ENCODE measurements around the gene PTPRT.
"Not testable (repeated sequence)": the region's sequence is repeated elsewhere in the genome, so short reads cannot be mapped to it uniquely, and the experiment has no call there.

PTPRT gene

DNA sequence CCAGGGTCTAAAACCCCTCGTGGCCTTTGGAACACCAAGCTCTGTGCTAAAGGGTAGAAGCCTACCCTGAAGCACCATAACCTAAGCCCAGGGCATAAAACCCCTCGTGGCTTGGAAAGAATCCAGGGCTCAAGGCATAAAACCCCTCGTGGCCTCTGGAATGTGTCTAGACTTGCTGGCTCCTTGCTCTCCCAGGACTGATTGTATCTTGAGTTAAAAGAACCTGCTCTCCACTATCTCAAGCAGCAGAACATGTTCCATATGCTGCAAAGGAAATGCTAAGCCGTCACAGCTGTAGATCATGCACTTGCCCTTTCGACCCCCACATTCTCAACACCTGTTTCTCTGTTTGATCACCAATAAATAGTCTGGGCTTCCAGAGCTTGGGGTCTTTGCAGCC lies 288.9 kb downstream of the PTPRT start:
- not testable (repeated sequence) for DNase-seq

DNA sequence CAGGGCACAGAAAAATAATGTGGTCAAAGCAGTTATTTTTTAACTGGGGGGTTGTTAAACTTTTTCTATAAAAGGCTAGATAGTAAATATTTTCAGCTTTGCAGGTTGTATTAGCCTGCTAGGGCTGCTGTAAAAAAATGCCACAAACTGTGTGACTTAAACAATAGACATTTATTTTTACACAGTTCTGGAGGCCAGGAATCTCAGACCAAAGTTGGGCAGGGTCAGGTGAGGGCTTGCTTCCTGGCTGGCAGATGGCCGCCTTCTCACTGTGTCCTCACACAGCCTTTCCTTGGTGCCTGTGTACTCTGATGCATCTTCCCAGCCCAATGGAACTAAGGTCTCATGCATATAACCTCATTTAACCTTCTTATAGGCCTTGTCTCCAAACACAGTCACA lies 294.7 kb downstream of the PTPRT start:
- DNase-seq = no peak

DNA sequence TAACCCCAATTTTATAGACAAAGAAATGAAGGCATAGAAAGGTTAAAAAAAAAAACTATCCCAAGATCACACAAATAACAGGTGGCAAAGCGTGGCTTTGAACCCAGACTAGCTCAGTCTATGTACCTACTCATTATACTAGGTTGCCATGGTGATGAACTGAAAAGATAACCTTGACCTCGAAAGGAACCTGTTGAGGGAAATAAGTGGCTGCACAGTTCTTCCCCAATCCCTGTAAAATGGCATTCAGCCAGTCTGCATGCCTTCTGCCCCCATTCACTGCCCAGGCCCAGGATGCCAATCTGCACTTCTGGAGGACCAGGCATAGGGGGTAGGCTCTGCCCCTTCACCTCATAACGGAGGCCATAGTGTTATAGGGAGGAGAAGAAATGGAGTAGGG lies 295.2 kb downstream of the PTPRT start:
- no peak for DNase-seq

DNA sequence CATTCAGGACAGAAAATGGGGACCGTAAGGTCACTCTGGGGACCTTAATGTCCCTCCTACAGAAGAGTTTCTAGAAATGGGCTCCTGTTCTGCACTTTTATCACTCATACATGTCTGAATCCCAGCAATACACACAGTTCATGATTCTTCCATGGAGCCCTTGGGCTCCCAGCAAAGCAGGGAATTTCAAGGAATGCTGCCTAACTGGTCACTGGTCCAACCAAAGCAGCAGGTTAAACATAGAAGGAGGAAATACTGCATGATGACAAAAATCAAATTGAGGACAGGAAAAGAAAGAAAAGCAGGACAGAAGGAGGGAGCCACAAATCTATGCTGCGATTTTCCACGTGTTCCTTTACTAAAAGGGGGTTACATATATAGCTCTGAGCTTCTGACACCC lies 300.2 kb downstream of the PTPRT start:
- DNase-seq = no peak

DNA sequence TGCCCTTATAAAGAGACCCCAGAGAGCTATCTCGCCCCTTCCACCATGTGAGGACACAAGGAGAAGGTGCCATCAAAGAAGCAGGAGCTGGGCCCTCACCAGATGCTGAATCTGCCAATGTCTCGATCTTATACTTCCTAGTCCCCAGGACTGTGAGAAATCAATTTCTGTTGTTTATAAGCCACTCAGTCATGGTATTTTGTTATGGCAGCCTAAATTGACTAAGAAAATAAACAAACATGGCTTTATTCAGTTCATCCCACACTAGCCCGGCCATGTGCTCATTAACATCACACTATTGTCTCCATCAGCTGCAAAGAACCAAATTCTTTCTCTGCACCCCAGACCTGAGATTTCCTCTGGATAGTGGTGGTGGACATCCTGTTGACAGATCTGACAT lies 302.4 kb downstream of the PTPRT start:
- no peak for DNase-seq

DNA sequence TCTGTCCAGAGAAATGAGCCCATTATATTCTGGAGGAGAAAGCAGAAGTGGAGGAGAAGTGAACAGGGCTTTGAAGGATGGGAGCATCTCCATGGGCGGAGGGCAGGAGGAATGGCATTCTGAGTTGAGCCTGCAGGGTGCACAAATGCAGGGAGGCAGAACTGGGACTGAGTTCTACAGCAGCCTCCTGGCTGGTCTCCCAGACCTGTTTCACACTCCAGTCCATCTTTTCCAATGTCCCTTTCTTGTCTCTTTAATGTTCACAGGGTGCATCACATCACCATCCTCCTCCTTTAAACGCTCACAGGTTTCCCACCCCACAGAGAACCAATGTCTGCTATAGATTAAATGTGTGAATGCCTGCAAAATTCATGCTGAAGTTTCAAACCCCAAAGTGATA lies 302.9 kb downstream of the PTPRT start:
- no peak for DNase-seq

DNA sequence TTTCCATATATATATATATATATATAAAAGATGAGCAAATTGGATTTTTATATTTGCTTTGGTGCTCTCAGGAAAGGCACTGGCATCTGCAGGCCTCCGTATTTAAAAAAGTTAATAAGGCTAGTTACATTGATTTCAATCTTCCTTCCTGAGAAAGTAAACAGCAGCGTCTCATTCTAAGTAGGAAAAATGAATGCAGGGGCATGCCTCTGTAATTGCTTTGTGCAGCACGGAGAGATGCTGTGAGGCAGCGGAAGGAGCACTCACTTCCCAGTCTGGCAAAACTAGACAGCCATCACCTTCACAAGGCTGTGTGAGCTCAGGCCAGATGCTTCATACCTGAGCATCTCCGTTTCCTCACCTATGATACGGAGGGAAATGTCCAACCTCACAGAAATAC lies 303.7 kb downstream of the PTPRT start:
- no peak for DNase-seq

DNA sequence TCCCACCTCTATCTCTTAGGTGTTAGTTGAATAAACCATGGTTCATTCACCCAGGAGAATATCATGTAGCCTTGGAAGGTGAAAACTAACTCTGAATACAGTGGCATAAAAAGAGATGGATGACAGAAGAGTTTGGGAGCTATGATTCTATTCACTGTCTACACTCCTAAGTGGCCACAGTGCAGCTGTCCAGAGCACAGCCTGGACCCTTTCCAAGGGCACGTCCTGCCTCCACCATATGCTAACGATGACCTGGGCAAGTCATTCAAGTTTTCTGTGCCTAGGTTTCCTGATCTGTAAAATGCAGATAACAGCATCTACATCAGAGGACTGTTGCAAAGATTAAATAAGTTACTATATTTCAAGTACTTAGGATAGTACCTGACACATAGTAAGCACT lies 314.1 kb downstream of the PTPRT start:
- no peak for DNase-seq

DNA sequence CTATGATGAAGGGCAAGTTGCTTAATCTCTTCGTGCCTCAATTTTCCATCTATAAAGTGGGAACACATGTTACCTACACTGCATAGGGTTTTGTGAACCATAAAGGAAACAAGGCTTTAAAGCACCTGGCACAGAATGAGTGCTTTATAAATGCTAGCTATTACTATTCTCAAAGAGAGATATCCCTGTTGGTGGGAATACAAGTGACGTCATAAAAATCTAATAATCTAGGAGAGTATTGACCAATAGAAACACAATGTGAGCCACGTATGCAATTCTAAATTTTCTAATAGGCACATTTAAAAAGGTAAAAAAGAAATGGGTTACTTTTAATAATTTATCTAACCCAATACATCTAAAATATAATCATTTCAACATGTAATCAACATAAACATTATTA lies 316.4 kb downstream of the PTPRT start:
- DNase-seq = no peak

DNA sequence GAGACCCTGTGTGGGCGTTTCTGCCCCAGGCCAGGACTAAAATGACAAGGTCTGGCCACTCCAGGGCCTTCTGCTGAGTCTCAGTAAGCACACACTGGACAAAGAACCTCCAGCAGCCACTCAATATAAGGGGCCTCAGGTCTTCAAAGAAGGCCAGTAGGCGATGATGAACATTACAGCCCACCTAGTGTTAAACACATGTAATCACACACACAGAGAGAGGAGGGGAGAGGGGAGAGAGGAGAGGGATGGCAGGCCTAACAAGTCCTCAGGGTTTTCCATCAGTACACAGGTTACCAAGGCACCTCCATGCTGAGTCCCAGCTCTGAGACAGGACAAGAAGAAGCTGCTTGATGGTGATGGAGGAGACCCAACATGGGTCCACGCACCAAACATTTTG lies 325.6 kb downstream of the PTPRT start:
- DNase-seq = no peak

DNA sequence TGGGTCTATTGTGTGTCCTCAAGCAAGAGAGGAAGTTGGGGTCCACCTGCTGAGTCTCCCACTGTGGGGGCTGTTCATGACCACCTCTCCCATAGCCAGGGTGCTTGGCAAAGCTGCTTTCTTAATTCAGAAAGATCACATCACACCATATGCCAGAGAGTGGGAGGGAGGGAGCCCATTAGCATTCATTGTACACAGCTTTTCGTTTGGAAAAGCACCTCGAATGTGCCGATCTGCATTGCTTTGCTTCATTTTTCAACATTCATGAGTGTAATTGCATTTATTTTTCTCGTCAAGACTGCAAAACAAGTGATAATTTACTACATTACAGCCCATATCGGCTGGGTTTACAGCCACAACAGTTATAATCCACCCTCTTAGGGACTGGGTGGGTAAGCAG lies 327.3 kb downstream of the PTPRT start:
- no peak for DNase-seq

DNA sequence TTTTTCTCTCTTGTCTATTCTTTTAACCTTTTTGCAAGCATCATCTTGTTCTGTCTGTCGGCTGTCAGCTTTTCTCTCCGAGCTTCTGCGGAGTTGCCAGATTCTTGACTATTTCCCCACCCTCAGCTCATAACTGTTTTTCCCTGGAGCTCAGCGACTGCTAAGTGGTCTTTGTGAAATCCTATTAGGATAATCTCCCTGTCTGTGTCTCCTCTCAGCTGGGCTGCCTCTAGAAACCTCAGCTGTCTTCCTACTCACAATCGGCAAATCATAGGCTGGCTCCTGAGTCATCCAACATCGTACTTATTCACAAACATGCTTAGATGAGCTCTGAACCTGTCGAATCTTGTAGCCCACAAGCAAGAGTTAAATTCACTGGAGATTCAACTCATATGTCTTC lies 332.3 kb downstream of the PTPRT start:
- DNase-seq = no peak

DNA sequence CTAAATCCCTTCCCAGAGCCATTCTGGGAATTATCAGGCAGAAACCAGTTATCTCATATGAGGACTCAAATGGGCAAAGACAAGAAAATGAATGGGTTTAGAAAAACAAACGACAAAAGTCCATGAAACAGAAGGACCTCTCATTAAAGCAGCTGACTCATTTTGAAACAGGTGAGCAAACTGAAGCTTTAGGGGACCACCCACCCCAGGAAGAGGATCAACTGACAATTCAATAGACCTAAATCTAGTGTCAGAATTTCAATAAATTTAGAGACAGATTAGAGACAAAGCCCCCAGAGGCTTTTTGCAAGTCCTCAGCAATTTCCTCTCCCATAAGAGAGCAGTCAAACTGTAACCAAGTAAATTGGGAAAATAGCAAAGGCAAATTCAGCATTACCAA lies 333.8 kb downstream of the PTPRT start:
- DNase-seq = no peak

DNA sequence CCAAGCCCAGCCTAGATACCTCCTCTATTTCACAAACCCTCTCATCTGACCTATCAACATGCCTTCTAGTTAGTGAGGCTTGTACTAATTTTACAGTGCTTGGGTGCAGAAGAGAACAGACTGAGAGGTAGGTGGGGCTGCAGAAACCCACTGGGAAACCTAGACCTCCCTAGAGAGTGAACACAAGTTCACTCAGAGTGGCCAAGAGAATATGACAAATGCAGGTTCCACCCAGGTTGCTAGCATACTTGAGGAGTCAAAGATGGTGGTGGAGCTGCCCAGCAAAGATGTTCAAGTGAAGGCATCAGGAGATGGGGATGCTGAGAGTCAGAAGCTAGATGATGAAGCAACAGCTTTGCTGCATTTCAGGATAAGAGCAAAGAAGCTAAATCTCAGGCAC lies 337.0 kb downstream of the PTPRT start:
- DNase-seq = no peak

DNA sequence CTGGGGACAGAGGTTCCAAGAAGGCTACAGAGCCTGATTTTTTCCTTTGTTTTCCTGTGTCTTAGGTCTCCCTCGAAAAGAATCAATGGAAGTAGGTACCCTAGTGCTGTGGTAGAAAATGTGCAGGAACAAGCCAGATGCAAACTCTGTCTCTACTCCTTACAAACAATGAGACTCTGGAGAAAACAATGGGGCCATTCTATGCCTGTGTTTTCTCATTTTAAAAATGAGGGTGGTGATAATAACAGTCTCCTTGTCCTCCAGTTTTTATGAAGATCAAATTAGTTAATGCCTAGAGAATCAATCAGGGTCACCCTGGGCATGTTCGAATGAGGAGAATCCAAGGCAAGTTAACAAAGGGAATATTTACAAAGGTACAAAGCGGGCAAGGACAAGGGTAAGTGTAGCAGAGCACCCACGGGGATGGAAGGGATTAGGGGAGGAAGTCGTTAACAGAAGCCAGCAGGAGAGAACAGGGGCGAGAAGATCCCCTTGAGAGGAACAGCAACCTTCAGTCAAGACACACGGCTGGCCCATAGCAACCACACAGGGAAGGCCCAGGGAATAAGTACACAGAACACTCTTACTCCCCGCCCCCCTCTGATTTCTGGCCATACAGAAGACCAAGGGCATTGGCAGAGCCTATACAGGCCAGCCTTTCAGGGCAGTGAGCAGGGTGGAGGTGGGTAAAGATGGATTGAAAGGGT lies 342.8 kb downstream of the PTPRT start:
- DNase-seq = no peak

DNA sequence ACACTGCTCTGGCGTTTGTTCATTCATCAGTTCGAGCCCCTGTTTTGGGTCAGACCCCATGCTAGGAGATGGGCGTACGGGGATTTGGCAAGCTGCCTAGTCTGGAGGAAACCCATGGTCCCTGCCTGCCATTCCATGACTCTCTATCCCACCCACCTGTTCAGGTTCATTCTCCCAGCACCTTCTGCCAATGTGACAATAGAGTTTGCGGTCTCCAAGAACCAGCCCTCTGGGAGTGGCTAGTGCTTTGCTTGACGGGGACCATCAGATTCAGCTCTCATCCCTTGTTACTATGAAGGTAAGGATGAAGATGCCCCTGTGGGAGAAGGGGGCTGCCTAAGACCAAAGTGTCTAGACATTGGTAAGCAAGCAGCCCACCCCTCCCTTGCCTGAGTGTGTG lies 345.0 kb downstream of the PTPRT start:
- DNase-seq = no peak

DNA sequence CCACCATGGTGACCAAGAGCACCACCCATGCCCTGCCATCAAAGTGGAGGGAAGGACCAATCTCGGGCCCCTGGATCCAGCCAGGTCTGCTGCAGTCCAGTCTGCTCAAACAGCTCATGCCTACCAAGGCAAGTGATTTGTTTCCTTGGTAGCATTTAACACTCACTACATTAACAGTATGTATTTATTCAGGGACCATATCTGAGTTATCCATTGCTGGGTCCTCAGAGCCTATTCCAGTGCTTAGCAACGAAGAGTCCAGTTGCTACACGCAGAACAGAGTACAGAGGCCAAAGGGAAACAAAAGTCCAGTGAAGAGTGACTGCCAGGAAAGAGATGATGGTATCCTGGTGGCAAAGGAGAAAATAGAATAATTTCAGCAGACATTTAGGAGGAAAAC lies 352.2 kb downstream of the PTPRT start:
- no peak for DNase-seq

DNA sequence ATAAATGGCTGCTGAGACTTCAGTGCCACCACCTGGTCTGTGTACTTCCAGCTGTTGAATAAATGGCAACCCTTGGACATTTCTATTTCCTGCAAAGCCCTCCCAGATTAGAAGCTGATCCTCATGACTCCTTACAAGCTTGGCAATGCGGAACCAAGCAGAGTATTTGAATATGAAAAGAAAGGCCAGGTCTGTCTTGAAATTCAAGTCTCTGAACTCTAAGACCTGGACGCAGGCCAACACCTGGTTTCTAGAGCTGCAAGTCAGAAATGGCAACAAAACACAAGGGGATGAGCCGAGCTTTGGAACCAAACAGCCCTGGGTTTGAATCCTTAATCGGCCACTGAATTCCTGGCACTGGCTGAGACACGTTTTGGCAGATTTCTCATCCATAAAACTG lies 353.4 kb downstream of the PTPRT start:
- no peak for DNase-seq

DNA sequence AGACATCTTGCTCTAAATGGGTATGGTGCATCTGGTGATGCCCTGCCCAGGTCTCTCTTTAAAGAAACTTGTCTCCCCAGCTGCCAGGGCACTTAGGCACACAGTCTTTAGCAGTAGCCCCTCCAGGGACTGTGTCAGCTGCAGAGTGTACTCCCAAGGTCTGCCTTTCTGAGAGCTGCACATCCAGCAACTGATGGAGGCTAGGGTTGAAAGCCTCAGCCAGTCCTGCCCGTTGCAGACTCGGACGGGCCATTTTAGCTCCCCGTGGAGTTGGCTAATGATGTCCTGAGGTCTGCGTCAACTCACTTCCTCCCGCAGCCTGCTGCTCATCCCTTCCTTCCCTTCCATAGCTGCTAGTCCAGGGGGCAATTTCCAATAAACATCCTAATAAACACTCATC lies 381.8 kb downstream of the PTPRT start:
- no peak for DNase-seq

DNA sequence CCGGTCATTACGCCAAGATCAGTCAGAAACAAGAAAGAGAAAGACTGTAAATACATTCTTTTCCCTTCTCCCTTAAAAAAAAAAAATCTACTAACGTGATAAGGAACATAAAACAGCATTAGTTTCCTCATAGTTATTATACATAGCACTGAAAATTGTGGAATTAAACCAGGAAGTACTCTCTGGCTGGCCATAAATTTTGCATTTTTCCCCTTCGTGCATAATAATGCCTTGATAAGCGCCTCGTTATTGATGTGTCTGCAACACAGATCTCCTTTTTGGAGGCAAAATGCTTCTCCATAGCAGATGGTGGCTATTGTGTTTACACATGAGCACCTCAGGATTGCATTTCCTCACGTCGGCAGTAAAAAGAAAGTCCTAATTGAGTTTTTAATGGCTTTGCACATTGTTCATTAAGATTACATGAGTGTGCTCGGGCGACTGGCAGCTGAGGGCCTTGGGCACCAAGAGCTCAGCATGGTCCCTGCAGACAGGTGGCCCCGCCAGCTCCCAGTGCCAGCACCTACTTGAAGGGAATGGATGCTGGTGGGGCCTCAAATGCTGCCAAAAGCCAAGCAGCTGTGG lies 394.5 kb downstream of the PTPRT start:
- no peak for DNase-seq

DNA sequence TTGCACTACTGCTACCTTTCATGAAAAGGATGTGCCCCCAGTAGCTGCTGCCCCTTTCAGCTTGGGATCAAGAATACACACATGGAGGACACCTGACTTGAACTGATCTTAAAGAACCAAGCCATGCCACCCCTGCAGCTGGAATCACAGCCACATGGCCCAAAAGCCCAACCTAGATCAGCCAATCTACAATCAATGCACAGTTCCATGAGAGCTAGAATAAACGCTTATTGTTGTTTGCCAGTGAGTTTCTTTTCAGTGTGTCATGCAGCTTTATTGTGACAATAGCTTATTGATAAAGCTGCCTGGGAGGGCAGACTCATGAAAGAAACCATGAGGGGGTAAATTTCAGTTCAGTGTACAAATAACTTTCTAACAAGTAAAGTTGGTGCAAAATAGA lies 397.7 kb downstream of the PTPRT start:
- no peak for DNase-seq

DNA sequence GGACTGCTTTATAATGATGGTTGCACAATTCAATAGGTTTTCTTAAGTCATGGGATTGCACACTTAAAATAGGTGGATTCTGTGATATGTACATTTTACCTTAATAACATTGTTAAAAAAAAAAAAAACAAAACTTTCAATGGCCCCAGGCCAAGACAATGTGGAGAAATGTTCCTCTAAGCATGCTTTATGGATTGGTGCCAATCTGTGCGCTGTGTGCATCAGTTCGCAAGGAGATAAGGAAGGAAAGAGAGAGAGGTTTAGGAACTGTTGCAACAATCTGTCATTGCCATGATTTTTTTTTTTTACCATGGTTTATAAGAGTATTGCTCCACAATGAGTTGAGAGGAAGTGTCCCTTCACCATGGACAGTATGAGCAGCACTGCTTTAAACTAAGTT lies 399.6 kb downstream of the PTPRT start:
- DNase-seq = no peak

DNA sequence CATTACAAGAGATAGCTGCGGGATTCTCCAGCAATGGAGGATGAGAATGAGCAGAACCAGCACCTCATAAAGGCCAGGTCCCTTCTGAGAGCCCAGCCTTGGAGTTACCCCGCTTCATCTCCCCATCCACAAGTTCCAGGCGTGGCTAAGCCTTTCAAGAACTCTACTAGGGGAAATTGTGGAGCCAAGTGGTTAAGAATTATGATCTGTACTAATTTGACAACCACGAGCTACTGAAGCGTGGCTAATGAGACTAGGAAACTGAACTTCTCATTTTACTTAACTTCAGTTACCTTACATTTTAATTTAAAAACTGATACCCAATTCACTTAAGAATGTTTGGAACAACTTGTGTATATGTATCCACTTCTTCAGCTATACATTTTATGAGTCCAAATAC lies 401.0 kb downstream of the PTPRT start:
- no peak for DNase-seq

DNA sequence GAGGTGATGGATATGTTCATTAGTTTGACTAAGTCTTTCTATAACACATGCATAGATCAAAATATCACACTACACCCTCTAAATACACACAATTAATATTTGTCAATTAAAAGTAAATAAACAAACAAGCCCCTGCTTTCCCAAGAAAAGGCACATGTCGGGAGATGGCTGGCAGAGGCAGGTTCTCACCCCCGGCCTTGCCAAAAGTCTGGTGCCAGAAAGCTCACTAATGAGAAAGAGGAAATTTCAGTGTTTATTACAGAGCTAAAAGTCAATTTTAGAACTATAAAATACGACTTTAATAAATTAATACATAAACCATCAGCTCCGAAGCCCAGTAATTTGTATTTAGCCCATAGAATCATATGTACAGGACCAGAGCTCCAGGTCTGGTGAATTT lies 404.7 kb downstream of the PTPRT start:
- no peak for DNase-seq

DNA sequence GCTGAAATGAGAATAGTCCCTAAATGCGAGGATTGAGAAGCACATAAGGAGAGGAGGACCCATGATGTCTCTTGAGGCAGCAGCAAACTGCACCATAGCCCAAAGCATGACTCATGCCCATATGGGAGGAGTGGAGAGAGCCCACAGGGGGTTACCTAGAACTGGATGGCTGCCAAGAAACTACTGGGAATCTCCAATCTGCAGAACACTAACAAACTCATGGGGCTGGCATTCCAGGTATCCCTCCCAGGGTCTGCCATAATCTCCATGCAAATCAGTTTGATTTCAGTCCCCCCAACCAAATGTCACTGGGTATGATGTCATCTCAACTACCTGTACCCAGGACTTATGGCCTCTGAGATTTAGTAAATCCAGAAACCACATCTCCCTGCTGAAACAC lies 410.5 kb downstream of the PTPRT start:
- DNase-seq = no peak
